ENCODE results near the gene CLDN19. TPM values are rescaled to one million over a fixed set of nuclear protein-coding genes. Genes with fewer than 3 reads are reported as not detected.
A peak's percentile ranks its signal among the peaks of the same experiment; 100 is the strongest.

The CLDN19 gene
- total RNA-seq, 1 experiment from 2014 or later: 12.5 TPM

DNA sequence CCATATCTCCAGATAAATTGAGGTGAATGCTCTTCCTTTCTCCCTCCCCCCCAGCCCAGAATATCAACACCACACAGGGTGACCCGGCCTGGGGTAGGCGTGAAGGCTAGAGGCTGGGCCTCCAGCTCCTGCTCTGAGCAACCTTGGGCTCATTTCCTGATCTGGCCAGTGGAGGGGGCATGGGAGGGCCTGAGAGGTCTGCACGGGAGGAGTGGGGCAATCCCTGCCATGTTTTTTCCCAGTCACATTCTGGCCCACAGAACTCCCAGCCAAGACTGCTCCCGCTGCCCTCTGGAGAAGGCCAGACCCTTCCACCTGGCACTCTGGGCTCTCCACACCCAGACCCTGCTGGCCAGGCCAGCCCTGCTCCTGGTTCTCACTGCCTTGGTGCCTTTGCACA lies 3.9 kb downstream of the CLDN19 start:
- no peak overlapping the region; a peak in 1 of 7 replicates for H3K27ac Mint-ChIP-seq
- no peak overlapping the region for H3K9ac ChIP-seq (ENCODE audit: extremely low read depth, insufficient read length, low read length)
- no peaks in the 10 kb centered on the region for H3K9me3 ChIP-seq (ENCODE audit: control insufficient read depth, low read depth, low read length)
- H3K79me2 ChIP-seq (ENCODE audit: insufficient read depth, low read length): no peaks in the 10 kb centered on the region
- H3K9me3 Mint-ChIP-seq: no peaks in the 10 kb centered on the region
- no peak overlapping the region for H4K91ac ChIP-seq (ENCODE audit: insufficient read length, low read depth, low read length)
- no peaks in the 10 kb centered on the region; the same call in 1 of the 2 replicates for H3K4me1 ChIP-seq (ENCODE audit: insufficient read depth, low read length)
- H2AK5ac ChIP-seq (ENCODE audit: insufficient read length, low read length): no peak overlapping the region
- H3K27me3 Mint-ChIP-seq (ENCODE audit: low read depth): no peaks in the 10 kb centered on the region; the same call in 1 of the 2 replicates
- no peak overlapping the region for H3K56ac ChIP-seq (ENCODE audit: insufficient read length, low read depth, low read length)
- no peak for DNase-seq
- H2AFZ ChIP-seq (ENCODE audit: low read length): no peak overlapping the region
- H3K4me2 ChIP-seq (ENCODE audit: insufficient read depth, insufficient read length, low read length): no peak overlapping the region
- H3K4me1 Mint-ChIP-seq: peaks cover 30 to 42% of the 10 kb centered on the region in 2 experiments
- no peak overlapping the region for H3T11ph ChIP-seq (ENCODE audit: low read length)
- no CpG with 5 or more reads among the region's 4 CpGs for WGBS (ENCODE audit: extremely low coverage, insufficient read length, low lambda C conversion rate)
- TF ChIP-seq CTCF (conservative IDR thresholded peaks at IDR 0.05): peak; percentile 50
- no peaks in the 10 kb centered on the region for H4K20me1 ChIP-seq (ENCODE audit: control insufficient read depth, insufficient read depth, insufficient read length)
- no peak overlapping the region for H3K27ac ChIP-seq (ENCODE audit: insufficient read length, low read depth, low read length)
- H3K27me3 ChIP-seq (ENCODE audit: insufficient read depth, low read length): no peaks in the 10 kb centered on the region
- no peak overlapping the region for H2BK15ac ChIP-seq (ENCODE audit: low read depth, low read length)
- no peak overlapping the region for H3K18ac ChIP-seq (ENCODE audit: insufficient read length, low read depth, low read length)
- no peak overlapping the region for H3K23ac ChIP-seq (ENCODE audit: insufficient read length, low read depth, low read length)
- H3K14ac ChIP-seq (ENCODE audit: insufficient read depth, low read length): no peak overlapping the region
- no peak overlapping the region for H2BK20ac ChIP-seq (ENCODE audit: low read depth, low read length, poor library complexity, severe bottlenecking)
- H2BK5ac ChIP-seq (ENCODE audit: insufficient read length, low read length): no peak overlapping the region
- H3K79me1 ChIP-seq (ENCODE audit: insufficient read depth, low read depth, low read length, poor library complexity, severe bottlenecking): no peaks in the 10 kb centered on the region
- H3K4me3 Mint-ChIP-seq: no peak overlapping the region
- no peak overlapping the region for H2BK12ac ChIP-seq (ENCODE audit: insufficient read length, low read depth, low read length)
- H4K5ac ChIP-seq (ENCODE audit: insufficient read length, low read depth, low read length): no peak overlapping the region
- no peaks in the 10 kb centered on the region for H3K23me2 ChIP-seq (ENCODE audit: insufficient read length, low read depth, low read length, poor library complexity, severe bottlenecking)
- no peak overlapping the region for H2BK120ac ChIP-seq (ENCODE audit: low read depth, low read length, poor library complexity, severe bottlenecking)
- peaks cover 0 to 3% (median 0%) of the 10 kb centered on the region in 3 experiments; a peak in 2 of 7 replicates for H3K36me3 Mint-ChIP-seq (ENCODE audit: insufficient read depth in 1 of 3, low read depth in 3 of 3)
- H3K4ac ChIP-seq (ENCODE audit: low read depth, low read length): no peak overlapping the region
- no peak overlapping the region for H4K8ac ChIP-seq (replicated peaks; ENCODE audit: insufficient read length, low read depth, low read length)

Measured in H9 (cell line).